Common myeloid progenitor, CD34-positive (primary cell): ENCODE data around the gene CYP39A1.
A peak's percentile ranks its signal among the peaks of the same experiment; 100 is the strongest.

Experiments
- CTCF ChIA-PET: fragments of 350-600 bp; sonication (Branson Sonifier 250); formaldehyde crosslinking; loops from one replicate; lab custom pipeline; 2021; ENCODE audit warnings: antibody characterized with exemption; lab: Charles Lee
- POLR2A ChIA-PET: fragments of 350-600 bp; sonication (Branson Sonifier 250); formaldehyde crosslinking; loops from one replicate; lab custom pipeline; 2021; ENCODE audit warnings: antibody characterized with exemption; lab: Charles Lee
- DNase-seq, 3 donors: peaks; one replicate each; pipeline versions ENCODE4 v3.0.0 to v3.0.0-alpha.2; 2013
- H3K27ac ChIP-seq, 2 experiments: 1 replicate in 1 of 2; 2 replicates in 1 of 2; pipeline ENCODE4 v1.7.0; 2013; ENCODE audit warnings: inconsistent platforms in 2 of 2, low read length in 2 of 2, mild to moderate bottlenecking in 2 of 2, low read depth in 1 of 2, moderate library complexity in 1 of 2; ENCODE audit not compliant: severe bottlenecking in 2 of 2, insufficient read depth in 1 of 2, poor library complexity in 1 of 2
- H3K27me3 ChIP-seq, 5 experiments: replicated peaks in 2 of 5; 1 replicate in 3 of 5; 2 replicates in 2 of 5; pipeline versions ENCODE4 v1.6.1 to v1.7.0; 2013; ENCODE audit warnings: low read length in 4 of 5, mild to moderate bottlenecking in 2 of 5, moderate library complexity in 2 of 5, inconsistent platforms in 1 of 5; ENCODE audit not compliant: insufficient read depth in 5 of 5, control insufficient read depth in 4 of 5
- H3K36me3 ChIP-seq, 4 experiments: 1 replicate in 2 of 4; 2 replicates in 2 of 4; pipeline versions ENCODE4 v1.6.1 to v1.7.0; 2013; ENCODE audit warnings: low read length in 3 of 4, control low read depth in 1 of 4, mild to moderate bottlenecking in 1 of 4; ENCODE audit not compliant: control insufficient read depth in 4 of 4, insufficient read depth in 4 of 4
- H3K4me1 ChIP-seq, 4 experiments: 1 replicate in 3 of 4; 2 replicates in 1 of 4; pipeline versions ENCODE4 v1.6.1 to v1.7.1; 2013; ENCODE audit warnings: low read length in 3 of 4, mild to moderate bottlenecking in 3 of 4, control low read depth in 1 of 4, inconsistent platforms in 1 of 4, moderate library complexity in 1 of 4; ENCODE audit not compliant: control insufficient read depth in 4 of 4, insufficient read depth in 4 of 4; ENCODE audit errors: control extremely low read depth in 1 of 4
- H3K4me3 ChIP-seq, 7 experiments: 1 replicate in 4 of 7; 2 replicates in 3 of 7; pipeline versions ENCODE4 v1.5.1 to v1.7.0; 2013; ENCODE audit warnings: mild to moderate bottlenecking in 7 of 7, low read length in 6 of 7, moderate library complexity in 6 of 7, inconsistent platforms in 2 of 7, low read depth in 2 of 7, control low read depth in 1 of 7; ENCODE audit not compliant: insufficient read depth in 4 of 7, control insufficient read depth in 1 of 7; ENCODE audit errors: extremely low read depth in 1 of 7
- H3K9me3 ChIP-seq, 5 experiments: 1 replicate in 4 of 5; 2 replicates in 1 of 5; pipeline versions ENCODE4 v1.6.1 to v1.7.1; 2013; ENCODE audit warnings: low read length in 4 of 5, mild to moderate bottlenecking in 2 of 5, inconsistent platforms in 1 of 5, low read depth in 1 of 5, moderate library complexity in 1 of 5; ENCODE audit not compliant: control insufficient read depth in 4 of 5, insufficient read depth in 2 of 5; ENCODE audit errors: control extremely low read depth in 1 of 5
- WGBS: methylation state at CpG from one replicate; pipeline ENCODE4 v1.1.5; 2013; ENCODE audit not compliant: insufficient coverage; 5-methylcytosine and 5-hydroxymethylcytosine counted together

CYP39A1 gene

DNA sequence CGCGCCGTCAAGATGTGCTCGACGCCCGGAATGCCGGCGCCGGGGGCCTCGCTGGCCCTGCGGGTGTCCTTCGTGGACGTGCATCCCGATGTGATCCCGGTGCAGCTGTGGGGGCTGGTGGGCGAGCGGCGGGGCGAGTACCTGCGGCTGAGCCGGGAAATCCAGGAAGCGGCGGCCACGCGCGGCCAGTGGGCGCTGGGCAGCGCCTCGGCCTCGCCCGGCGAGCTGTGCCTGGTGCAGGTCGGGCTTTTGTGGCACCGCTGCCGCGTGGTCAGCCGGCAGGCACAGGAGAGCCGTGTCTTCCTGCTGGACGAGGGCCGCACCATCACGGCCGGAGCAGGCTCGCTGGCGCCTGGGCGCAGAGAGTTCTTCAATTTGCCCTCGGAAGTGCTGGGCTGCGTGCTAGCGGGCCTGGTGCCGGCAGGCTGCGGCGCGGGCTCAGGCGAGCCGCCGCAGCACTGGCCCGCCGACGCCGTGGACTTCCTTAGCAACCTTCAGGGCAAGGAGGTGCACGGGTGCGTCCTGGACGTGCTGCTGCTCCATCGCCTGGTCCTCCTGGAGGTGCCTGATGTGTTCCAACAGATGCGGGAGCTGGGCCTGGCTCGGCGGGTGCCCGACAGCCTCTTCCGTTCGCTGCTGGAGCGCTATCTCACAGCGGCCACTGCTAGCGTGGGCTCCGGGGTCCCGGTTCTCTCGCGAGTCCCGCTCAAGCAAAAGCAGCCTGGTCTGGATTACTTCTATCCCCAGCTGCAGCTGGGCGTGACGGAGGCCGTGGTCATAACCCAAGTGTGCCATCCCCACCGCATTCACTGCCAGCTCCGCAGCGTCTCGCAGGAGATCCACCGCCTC is 35.7 kb upstream of the CYP39A1 start:
- Histone ChIP-seq H3K4me1 (no peaks in the 10 kb centered on the region), H3K36me3 (no peaks in the 10 kb centered on the region), H3K9me3 (peaks cover 0 to 9% (median 3%) of the 10 kb centered on the region in 5 experiments), H3K27ac (no peak overlapping the region), H3K27me3 (no peaks in the 10 kb centered on the region), H3K4me3 (no peak overlapping the region)
- no peak for DNase-seq
- POLR2A ChIA-PET: no interaction called here
- CTCF ChIA-PET: no interaction called here
- 93% methylated on average over 79 of the region's 85 CpGs for WGBS

DNA sequence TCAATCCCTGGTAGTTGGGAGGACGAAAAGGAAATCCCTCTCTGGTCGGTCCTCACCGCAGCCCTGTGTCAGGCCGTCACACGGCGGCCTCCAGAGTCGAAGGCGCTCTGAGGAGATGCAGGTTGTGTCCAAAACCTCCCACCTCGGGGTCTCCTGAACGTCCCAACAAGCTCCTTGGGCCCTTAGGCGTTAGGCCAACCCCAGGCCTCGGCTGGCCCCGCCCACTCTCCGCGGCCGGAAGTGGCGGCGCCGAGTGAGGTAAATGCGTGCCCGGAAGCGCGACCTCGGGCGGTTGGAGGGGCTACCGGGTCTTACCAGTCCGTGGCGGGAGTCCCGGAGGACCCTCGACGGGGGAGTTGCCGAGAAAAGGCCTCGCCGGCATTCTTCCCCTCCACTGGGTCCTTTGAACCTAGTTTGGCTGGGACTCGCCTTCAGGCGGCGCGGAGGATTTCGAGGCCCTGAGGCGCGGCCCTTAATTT is 35.0 kb upstream of the CYP39A1 start, which contains the start of gene TDRD6:
Gene TDRD6, plus strand, starts transcription at position 267 of the 479 bp plus-strand sequence. CDS start 244 bp downstream, outside the sequence.
- no peaks in the 10 kb centered on the region for H3K4me1 ChIP-seq
- H3K36me3 ChIP-seq: no peaks in the 10 kb centered on the region
- DNase-seq: no peak
- H3K9me3 ChIP-seq: peaks cover 0 to 9% (median 3%) of the 10 kb centered on the region in 5 experiments
- POLR2A ChIA-PET: no interaction called here
- H3K4me3 ChIP-seq: no peak within 1 kb of the TSS
- CTCF ChIA-PET: no interaction called here
- H3K27ac ChIP-seq: no peak within 1 kb of the TSS
- no peaks in the 10 kb centered on the region for H3K27me3 ChIP-seq
- 93% methylated on average over 41 of the region's 41 CpGs for WGBS

DNA sequence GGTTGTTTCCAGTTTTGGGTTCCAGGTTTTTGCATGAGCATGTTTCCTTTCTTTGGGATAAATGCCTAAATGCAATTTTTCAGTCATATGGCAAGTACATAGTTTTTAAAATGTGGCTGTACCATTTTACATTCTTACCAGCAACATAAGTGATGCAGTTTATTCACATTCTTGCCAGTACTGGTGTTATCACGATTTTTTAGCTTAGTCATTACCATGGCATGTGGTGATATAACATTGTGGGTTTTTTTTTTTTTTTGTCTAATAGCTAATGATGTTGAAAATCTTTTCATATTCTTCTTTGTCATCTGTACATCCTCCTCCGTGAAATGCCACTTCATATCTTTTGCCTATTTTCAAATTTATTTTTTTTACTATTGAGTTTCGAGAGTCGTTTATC is 32.2 kb upstream of the CYP39A1 start:
- H3K4me3 ChIP-seq: no peak overlapping the region
- no peaks in the 10 kb centered on the region for H3K27me3 ChIP-seq
- no peaks in the 10 kb centered on the region for H3K36me3 ChIP-seq
- WGBS: 100% methylated on average over 1 of the region's 4 CpGs
- peaks cover 0 to 9% (median 3%) of the 10 kb centered on the region in 5 experiments for H3K9me3 ChIP-seq
- no peak overlapping the region for H3K27ac ChIP-seq
- peak in 2 of 3 donors; percentile 17 to 39 for DNase-seq
- ChIA-PET POLR2A (no interaction called here), CTCF (no interaction called here)
- no peaks in the 10 kb centered on the region for H3K4me1 ChIP-seq

DNA sequence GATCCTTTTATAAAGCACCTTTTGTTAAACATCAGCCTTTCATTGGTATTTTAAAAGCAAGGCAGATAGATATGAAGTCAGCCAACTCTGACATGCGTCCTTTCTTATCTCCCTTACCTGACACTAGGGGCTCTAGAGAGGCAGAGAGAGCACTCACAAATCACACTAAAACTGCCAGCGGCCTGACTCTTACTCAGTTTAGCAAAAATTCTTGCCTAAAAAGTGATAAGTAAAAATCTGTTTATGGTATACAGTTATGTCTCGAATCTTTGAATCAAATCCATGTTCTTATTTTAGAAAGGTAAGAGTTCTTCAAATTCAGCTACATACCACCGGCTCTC is 24.7 kb upstream of the CYP39A1 start:
- no CpG with 5 or more reads among the region's 4 CpGs for WGBS
- peak in 1 of 3 donors; percentile 3 for DNase-seq
- no peaks in the 10 kb centered on the region for H3K9me3 ChIP-seq
- no peak overlapping the region for H3K27ac ChIP-seq
- POLR2A ChIA-PET: interaction anchor here (0.6 kb wide), 1 partner anchor 32 kb away, joined by 3 read pairs; no protein-coding TSS in a partner anchor
- CTCF ChIA-PET: interaction anchor here (0.9 kb wide), 1 partner anchor 36 kb away, joined by 3 read pairs; no protein-coding TSS in a partner anchor
- H3K27me3 ChIP-seq: no peaks in the 10 kb centered on the region
- H3K36me3 ChIP-seq: peaks cover 0 to 4% (median under 1%) of the 10 kb centered on the region in 4 experiments
- no peaks in the 10 kb centered on the region for H3K4me1 ChIP-seq
- no peak overlapping the region for H3K4me3 ChIP-seq

DNA sequence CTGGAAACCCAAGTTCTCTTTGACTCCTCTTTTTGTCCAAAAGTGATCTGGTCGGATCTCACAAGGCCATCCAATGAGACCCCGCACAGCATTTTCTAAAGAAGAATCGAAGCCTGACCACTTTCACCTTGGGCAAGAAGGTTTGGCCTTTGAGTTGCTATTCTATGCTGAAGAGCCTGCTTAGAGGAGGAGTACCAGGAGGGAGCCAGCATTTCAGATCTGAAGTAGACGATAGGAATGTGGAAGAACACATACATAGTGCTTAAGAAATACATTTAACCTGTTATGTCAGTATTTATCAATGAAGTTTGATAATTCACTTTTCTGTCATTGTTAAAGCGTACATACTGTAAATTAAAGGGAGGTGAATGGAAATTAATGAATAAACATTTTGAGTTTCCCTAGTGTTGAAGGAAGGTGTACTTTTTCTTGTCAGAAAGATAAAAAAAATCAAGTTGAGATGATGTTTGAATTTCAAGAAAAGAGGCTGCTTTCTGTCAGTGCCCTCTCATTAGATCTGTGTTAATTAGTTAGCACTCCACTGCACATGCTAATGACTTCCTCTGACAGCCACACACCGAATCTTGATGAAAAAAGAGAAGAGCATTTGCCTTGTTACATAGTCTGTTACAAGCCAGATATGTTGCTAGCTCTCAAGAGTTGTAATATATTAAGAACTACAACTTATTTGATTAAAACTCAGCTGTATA is 24.1 kb upstream of the CYP39A1 start:
- CTCF ChIA-PET: interaction anchor here (0.9 kb wide), 1 partner anchor 36 kb away, joined by 3 read pairs; no protein-coding TSS in a partner anchor
- WGBS: 95% methylated on average over 4 of the region's 6 CpGs
- POLR2A ChIA-PET: no interaction called here
- peak in 1 of 3 donors; percentile 8 for DNase-seq
- Histone ChIP-seq H3K4me1 (no peaks in the 10 kb centered on the region), H3K36me3 (peaks cover 0 to 4% (median under 1%) of the 10 kb centered on the region in 4 experiments), H3K27ac (no peak overlapping the region), H3K27me3 (no peaks in the 10 kb centered on the region), H3K4me3 (no peak overlapping the region), H3K9me3 (no peaks in the 10 kb centered on the region)

DNA sequence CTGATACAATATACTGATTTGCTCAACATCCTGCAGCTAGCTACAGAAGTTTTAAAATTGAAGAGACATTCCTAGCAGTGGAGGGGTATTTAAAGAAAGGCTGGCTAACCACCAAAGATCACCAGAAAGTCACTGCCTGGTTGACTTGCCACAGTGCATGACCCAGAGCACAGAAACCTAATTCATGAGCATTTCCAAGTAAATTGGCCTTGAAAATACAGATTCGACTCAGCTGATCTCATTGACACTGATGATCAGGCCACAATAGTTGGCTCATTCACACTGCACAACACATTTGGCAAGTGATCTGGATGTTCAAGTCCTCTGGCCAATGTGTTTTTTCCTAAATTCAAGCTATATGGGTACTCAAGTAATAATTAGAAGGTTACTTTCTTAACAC is 21.8 kb upstream of the CYP39A1 start:
- H3K27ac ChIP-seq: no peak overlapping the region

More for the DNA sequence above, 21.8 kb upstream of the CYP39A1 start:
- Histone ChIP-seq H3K4me1 (no peaks in the 10 kb centered on the region), H3K9me3 (no peaks in the 10 kb centered on the region), H3K4me3 (no peak overlapping the region), H3K27me3 (no peaks in the 10 kb centered on the region), H3K36me3 (peaks cover 0 to 7% (median under 1%) of the 10 kb centered on the region in 4 experiments)
- POLR2A ChIA-PET: no interaction called here
- DNase-seq: no peak
- WGBS: 100% methylated on average over 1 of the region's 1 CpG
- CTCF ChIA-PET: interaction anchor here (1.4 to 1.5 kb wide), 2 partner anchors 10 to 454 kb away, joined by 3 to 5 read pairs; no protein-coding TSS in a partner anchor
